ENCODE data around the gene COG7. TPM values are rescaled to one million over a fixed set of nuclear protein-coding genes. Genes with fewer than 3 reads are reported as not detected.
"Not testable (repeated sequence)": the region's sequence is repeated elsewhere in the genome, so short reads cannot be mapped to it uniquely, and the experiment has no call there.

Gene COG7
- total RNA-seq, 1 experiment from 2014 or later, result 13.5 TPM

- BruUV-seq (replicated peaks), result no TSS peak
Measured at GRCh38 chr16:23367564-23367963, 85.4 kb downstream of the COG7 start.

DNA sequence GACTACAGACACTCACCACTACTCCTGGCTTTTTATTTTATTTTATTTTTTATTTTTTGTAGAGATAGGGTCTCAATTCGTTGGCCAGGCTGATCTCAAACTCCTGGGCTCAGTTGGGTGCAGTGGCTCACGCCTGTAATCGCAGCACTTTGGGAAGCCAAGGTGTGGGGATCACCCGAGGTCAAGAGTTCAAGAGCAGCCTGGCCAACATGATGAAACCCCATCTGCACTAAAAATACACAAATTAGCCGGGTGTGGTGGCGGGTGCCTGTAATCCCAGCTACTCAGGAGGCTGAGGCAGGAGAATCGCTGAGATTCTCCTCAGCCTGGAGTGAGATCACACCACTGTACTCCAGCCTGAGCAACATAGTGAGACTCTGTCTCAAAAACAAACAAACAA is 86.6 kb downstream of the COG7 start:
- H3F3A ChIP-seq (ENCODE audit: low read length, unreplicated experiment); H3K36me3 ChIP-seq (ENCODE audit: low read depth, low read length); H2AFZ ChIP-seq (ENCODE audit: low read length); H3K79me2 ChIP-seq (ENCODE audit: low read length); DNase-seq; H3K9ac ChIP-seq (ENCODE audit: low read length); H3K4me3 ChIP-seq (ENCODE audit: low read length); BruUV-seq (replicated peaks); H3K9me3 ChIP-seq (ENCODE audit: low read length); ATAC-seq; CTCF ChIA-PET; H4K20me1 ChIP-seq (ENCODE audit: low read length); H3K27ac ChIP-seq (ENCODE audit: low read length); H3K27me3 ChIP-seq (ENCODE audit: low read length); POLR2A ChIA-PET (ENCODE audit: unreplicated experiment); H3K4me2 ChIP-seq (ENCODE audit: low read length); H3K9me2 ChIP-seq (replicated peaks; ENCODE audit: low read length): not testable (repeated sequence)
- intact Hi-C loops (cut with micrococcal nuclease), result loop anchor here (10.0 kb wide), 1 partner anchor 52 kb away; no protein-coding TSS in a partner anchor
- H3K4me1 ChIP-seq (ENCODE audit: insufficient read depth, low read length), result peaks cover 29% of the 10 kb centered on the region

More at GRCh38 chr16:23367564-23367963, 85.4 kb downstream of the COG7 start:
- Histone ChIP-seq H3K9me2 (replicated peaks; ENCODE audit: low read length) (no peaks in the 10 kb centered on the region), H3K9me3 (ENCODE audit: low read length) (no peaks in the 10 kb centered on the region), H3K79me2 (ENCODE audit: low read length) (no peaks in the 10 kb centered on the region), H3K4me2 (ENCODE audit: low read length) (no peak overlapping the region), H3K27ac (ENCODE audit: low read length) (no peak overlapping the region), H3K4me3 (ENCODE audit: low read length) (no peak overlapping the region), H3K27me3 (ENCODE audit: low read length) (no peaks in the 10 kb centered on the region), H3K36me3 (ENCODE audit: low read depth, low read length) (no peaks in the 10 kb centered on the region), H3K4me1 (ENCODE audit: insufficient read depth, low read length) (peaks cover 29% of the 10 kb centered on the region), H2AFZ (ENCODE audit: low read length) (no peak overlapping the region), H4K20me1 (ENCODE audit: low read length) (no peaks in the 10 kb centered on the region), H3F3A (ENCODE audit: low read length, unreplicated experiment) (no peaks in the 10 kb centered on the region), H3K9ac (ENCODE audit: low read length) (no peak overlapping the region)
- intact Hi-C loops (cut with micrococcal nuclease), result loop anchor here (10.0 kb wide), 1 partner anchor 53 kb away; no protein-coding TSS in a partner anchor
- no peak for DNase-seq
- ATAC-seq, result no peak
- no peak for TF ChIP-seq EZH2 (IDR thresholded peaks at IDR 0.05; ENCODE audit: low read length, unreplicated experiment)
- TF ChIP-seq EZH2phosphoT487 (IDR thresholded peaks at IDR 0.05; ENCODE audit: borderline replicate concordance, low read length), result no peak
- TF ChIP-seq, protein P1, sequence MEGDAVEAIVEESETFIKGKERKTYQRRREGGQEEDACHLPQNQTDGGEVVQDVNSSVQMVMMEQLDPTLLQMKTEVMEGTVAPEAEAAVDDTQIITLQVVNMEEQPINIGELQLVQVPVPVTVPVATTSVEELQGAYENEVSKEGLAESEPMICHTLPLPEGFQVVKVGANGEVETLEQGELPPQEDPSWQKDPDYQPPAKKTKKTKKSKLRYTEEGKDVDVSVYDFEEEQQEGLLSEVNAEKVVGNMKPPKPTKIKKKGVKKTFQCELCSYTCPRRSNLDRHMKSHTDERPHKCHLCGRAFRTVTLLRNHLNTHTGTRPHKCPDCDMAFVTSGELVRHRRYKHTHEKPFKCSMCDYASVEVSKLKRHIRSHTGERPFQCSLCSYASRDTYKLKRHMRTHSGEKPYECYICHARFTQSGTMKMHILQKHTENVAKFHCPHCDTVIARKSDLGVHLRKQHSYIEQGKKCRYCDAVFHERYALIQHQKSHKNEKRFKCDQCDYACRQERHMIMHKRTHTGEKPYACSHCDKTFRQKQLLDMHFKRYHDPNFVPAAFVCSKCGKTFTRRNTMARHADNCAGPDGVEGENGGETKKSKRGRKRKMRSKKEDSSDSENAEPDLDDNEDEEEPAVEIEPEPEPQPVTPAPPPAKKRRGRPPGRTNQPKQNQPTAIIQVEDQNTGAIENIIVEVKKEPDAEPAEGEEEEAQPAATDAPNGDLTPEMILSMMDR (conservative IDR thresholded peaks at IDR 0.05; ENCODE audit: low read depth, low read length), result no peak
- ChIA-PET POLR2A (ENCODE audit: unreplicated experiment) (no interaction called here), CTCF (no interaction called here)

- TF ChIP-seq, protein P1 (conservative IDR thresholded peaks at IDR 0.05; ENCODE audit: low read depth, low read length), result no peak
- TF ChIP-seq EZH2 (IDR thresholded peaks at IDR 0.05; ENCODE audit: low read length, unreplicated experiment) (no peak), EZH2phosphoT487 (IDR thresholded peaks at IDR 0.05; ENCODE audit: borderline replicate concordance, low read length) (no peak)
- Histone ChIP-seq H3K9ac (ENCODE audit: low read length) (no peak overlapping the region), H3K36me3 (ENCODE audit: low read depth, low read length) (no peaks in the 10 kb centered on the region), H3K4me3 (ENCODE audit: low read length) (no peak overlapping the region), H3K9me3 (ENCODE audit: low read length) (no peaks in the 10 kb centered on the region), H3F3A (ENCODE audit: low read length, unreplicated experiment) (no peaks in the 10 kb centered on the region), H3K4me1 (ENCODE audit: insufficient read depth, low read length) (peaks cover 29% of the 10 kb centered on the region), H3K4me2 (ENCODE audit: low read length) (0 out of 2 replicates have a peak overlapping the region, but pooled peaks have one; percentile 39), H4K20me1 (ENCODE audit: low read length) (no peaks in the 10 kb centered on the region), H3K27me3 (ENCODE audit: low read length) (no peaks in the 10 kb centered on the region), H3K9me2 (replicated peaks; ENCODE audit: low read length) (no peaks in the 10 kb centered on the region), H2AFZ (ENCODE audit: low read length) (no peak overlapping the region), H3K79me2 (ENCODE audit: low read length) (no peaks in the 10 kb centered on the region), H3K27ac (ENCODE audit: low read length) (no peak overlapping the region)
- ATAC-seq (peak; percentile 37; the same call in 1 of the 2 replicates), DNase-seq (peak; percentile 56)
- no TSS peak for BruUV-seq (replicated peaks)
- POLR2A ChIA-PET (ENCODE audit: unreplicated experiment), result no interaction called here
- CTCF ChIA-PET, result no interaction called here
- intact Hi-C loops (cut with micrococcal nuclease), result loop anchor here (10.0 kb wide), 1 partner anchor 51 kb away; no protein-coding TSS in a partner anchor
Measured at GRCh38 chr16:23365602-23366240, 87.3 kb downstream of the COG7 start.
